G401 (cell line): ENCODE data around the gene IL4R. TPM values are rescaled to one million over a fixed set of nuclear protein-coding genes. Genes with fewer than 3 reads are reported as not detected.
"Not testable (repeated sequence)": the region's sequence is repeated elsewhere in the genome, so short reads cannot be mapped to it uniquely, and the experiment has no call there.

Source experiments
- DNase-seq: peaks from one replicate; pipeline ENCODE4 v3.0.0-alpha.2; 2015; ENCODE audit warnings: low spot score
- in situ Hi-C: cut with HindIII; loops from 2 replicates; pipeline ENCODE4 v1.10.0; 2016; ENCODE audit warnings: low sequenced_read_pairs, mixed read lengths
- total RNA-seq: library from RNA; depleted of rRNA; stranded (reverse); fragments of >200 nt; shearing (Covaris generic); gene quantifications from 2 replicates; pipeline ENCODE4 v1.2.3, GENCODE V29; 2014

The IL4R gene
- total RNA-seq, 1 experiment from 2014 or later: 22.7 TPM

GRCh38 chr16:27389272-27389961 is 75.6 kb downstream of the IL4R start:
- DNase-seq: no peak
- in situ Hi-C loops: no loop called here

- in situ Hi-C loops: no loop called here
- no peak for DNase-seq
Observed at GRCh38 chr16:27390151-27390550, 76.4 kb downstream of the IL4R start.

DNA sequence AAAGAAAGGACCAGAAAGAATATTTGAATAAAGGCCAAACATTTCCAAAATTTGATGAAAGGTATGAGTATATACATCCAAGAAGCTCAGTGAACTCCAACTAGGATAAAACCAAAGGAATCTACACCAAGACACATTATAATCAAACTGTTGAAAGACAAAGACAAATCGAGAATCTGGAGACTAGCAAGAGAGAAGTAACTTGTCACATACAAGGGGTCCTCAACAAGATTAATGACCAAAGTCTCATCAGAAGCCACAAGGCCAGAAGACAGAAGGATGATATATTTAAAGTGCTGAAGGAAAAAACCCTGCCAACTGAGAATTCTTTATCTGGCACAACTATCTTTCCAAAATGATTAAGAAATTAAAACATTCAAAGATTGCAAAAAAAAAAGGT is 78.9 kb downstream of the IL4R start:
- in situ Hi-C loops: no loop called here
- DNase-seq: no peak

- no peak for DNase-seq
- in situ Hi-C loops: no loop called here
Observed at GRCh38 chr16:27394516-27394915, 80.7 kb downstream of the IL4R start.

- in situ Hi-C loops: not testable (repeated sequence)
Observed at GRCh38 chr16:27398341-27398893, 84.6 kb downstream of the IL4R start.

DNA sequence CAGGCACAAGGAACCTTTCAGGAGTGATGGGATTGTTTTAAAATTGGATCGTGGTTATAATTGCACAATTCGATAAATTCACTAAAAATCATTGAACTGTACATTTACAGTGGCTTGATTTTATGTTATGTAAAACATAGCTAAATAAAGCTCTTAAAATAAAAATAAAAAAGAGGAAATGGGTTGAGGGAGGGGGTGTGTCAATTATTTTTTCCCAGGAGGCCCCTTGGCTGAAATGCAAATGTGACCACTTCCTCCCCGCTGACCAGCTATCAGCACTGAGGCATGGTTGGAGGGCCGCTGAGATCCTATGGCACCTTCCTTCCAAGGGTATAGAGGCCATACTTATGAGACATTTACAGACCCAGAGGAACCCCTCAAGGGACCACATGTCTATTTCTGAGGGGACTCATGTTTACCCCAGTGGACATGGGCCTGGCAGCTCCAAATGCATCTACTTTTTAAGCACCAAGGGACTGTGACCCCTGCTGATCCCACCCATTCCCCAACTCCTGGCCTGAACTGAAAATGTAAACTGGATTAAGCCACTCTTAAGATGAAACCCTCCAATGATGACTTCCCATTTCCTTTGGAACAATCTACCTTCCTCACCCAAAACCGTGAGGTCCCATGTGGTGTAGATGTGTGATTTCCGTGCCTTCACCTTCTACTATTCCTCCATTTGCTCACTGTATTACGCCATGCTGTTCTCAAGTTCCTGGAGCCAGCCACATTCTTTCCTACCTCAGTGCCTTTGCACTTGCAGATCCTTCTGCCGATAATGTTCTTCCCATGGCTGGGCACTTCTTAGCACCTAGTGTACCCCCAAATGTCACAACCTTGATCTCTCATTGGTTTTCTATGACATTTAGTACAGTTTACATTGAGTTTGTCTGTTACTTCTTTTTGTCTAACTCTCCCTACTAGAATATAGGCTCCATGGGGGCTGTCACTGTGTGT is 85.4 kb downstream of the IL4R start:
- no peak for DNase-seq
- in situ Hi-C loops: no loop called here

More at GRCh38 chr16:27398341-27398893, 84.6 kb downstream of the IL4R start:
- not testable (repeated sequence) for DNase-seq

GRCh38 chr16:27399969-27400368 is 86.2 kb downstream of the IL4R start:
- no peak for DNase-seq
- in situ Hi-C loops: no loop called here

- in situ Hi-C loops: no loop called here
- DNase-seq: no peak
Observed at GRCh38 chr16:27400751-27401620, 87.2 kb downstream of the IL4R start.

DNA sequence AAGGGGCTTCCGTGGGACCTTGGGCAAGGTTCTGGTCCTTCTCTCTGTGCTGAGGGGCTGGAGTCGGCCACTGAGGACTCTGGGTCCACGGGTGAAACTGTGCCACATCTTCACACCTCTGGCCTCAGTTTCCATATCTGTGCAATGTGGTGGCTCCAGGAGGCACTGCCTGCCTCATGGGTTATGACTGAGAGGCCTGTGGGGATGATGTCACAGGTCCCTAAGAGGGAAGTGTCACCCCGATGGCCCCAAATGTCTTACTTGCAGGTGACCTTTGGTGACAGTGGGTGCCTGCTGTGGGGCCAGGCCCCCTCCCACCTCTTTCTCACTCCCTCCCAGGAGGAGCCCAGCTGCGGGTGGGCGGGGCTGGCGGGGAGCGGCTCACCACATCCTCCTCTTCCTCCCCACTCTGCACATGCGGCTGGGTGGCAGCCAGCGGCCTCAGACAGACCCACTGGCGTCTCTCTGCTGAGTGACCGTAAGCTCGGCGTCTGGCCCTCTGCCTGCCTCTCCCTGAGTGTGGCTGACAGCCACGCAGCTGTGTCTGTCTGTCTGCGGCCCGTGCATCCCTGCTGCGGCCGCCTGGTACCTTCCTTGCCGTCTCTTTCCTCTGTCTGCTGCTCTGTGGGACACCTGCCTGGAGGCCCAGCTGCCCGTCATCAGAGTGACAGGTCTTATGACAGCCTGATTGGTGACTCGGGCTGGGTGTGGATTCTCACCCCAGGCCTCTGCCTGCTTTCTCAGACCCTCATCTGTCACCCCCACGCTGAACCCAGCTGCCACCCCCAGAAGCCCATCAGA is 88.2 kb downstream of the IL4R start, which contains the start of gene IL21R:
Gene IL21R, plus strand, starts transcription at position 407 of the 801 bp plus-strand sequence. CDS start 27,898 bp downstream, outside the sequence.
- no peak for DNase-seq
- in situ Hi-C loops: no loop called here

DNA sequence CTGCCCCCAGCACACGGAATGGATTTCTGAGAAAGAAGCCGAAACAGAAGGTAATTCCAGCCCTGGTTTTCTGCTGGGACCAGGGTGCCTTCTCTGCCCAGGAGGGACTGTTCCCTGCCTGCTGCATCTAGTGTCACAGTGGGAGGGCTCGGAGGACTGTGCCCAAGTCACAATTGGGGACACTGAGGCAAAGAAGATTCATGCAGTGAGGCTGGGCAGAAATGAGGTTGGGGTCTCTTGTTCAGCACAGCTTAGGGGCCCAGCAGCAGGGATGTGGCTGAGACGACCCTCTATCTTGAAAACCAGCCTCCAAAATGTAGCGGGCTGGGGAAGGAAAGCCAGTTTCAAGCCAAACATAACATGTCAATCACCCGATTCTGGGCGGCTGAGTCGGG is 88.8 kb downstream of the IL4R start:
- in situ Hi-C loops: no loop called here
- no peak for DNase-seq

GRCh38 chr16:27402964-27403600 is 89.3 kb downstream of the IL4R start:
- in situ Hi-C loops: no loop called here
- DNase-seq: no peak

DNA sequence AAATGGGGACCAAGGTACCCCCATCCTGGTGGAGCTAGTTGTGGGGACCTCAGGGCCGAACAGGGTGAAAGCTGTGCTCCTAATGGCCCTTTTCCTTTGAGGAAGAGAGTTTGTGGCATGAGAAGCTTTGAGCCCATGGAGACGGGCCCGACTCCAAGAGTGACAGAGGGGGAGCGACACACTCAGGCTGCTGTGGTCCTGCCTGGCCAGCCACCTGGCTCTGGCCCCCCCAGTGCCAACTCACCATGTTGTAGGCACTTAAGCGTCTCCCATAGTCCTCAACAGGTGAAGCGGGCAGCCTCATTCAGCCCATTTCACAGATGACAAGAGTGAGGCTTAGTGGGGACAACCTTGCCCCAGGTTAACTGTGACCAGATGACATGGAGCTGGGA is 89.8 kb downstream of the IL4R start:
- in situ Hi-C loops: no loop called here

GRCh38 chr16:27404163-27404823 is 90.5 kb downstream of the IL4R start:
- no peak for DNase-seq
- in situ Hi-C loops: no loop called here

More for the DNA sequence above, 89.8 kb downstream of the IL4R start:
- no peak for DNase-seq

GRCh38 chr16:27405546-27406451 is 92.0 kb downstream of the IL4R start:
- no peak for DNase-seq
- in situ Hi-C loops: no loop called here

DNA sequence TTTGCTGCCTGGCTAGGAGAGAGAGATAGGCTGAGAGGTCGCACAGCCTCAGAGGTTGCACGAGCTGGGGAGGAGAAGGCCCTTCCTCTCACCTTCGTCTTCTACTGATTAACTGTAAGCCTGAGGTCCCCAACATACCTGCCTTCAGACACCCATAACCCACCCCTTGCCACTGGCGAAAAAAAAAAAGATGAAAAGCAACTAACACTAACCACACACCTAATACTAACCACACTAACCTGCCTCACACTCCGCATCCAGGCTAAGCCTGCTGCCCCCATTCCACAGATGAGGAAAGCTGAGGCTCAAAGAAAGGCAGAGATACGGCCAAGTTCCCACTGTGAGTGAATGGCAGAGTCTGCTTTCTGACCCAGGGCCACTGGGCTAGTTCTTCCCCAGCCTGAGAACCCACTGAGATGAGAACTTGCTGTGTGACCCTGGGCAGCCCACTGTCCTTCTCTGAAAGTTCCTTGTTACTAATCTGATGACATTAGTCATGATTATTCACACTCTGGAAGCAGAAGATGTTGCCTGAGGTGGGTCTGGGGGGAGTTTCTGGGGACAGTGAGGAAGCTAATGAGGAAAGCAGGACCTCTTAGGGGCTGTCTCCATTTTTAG is 92.8 kb downstream of the IL4R start:
- no peak for DNase-seq
- in situ Hi-C loops: no loop called here

GRCh38 chr16:27407133-27407532 is 93.4 kb downstream of the IL4R start:
- in situ Hi-C loops: no loop called here
- DNase-seq: no peak
